Liver (tissue), 9 donors: Measurements from ENCODE around the gene FBXW5. TPM values are rescaled to one million over a fixed set of nuclear protein-coding genes. Genes with fewer than 3 reads are reported as not detected.

Experiments
- DNase-seq: peaks from one replicate; pipeline ENCODE4 v3.0.0-alpha.2; 2017; ENCODE audit warnings: low spot score
- H3K27ac ChIP-seq, 2 donors: one replicate each; pipeline ENCODE4 v1.7.0; 2013; ENCODE audit warnings: inconsistent platforms in 2 of 2, low read length in 2 of 2, control low read depth in 1 of 2, low read depth in 1 of 2, mild to moderate bottlenecking in 1 of 2
- H3K27me3 ChIP-seq, 4 donors: one replicate each; pipeline versions ENCODE4 v1.6.1 to v1.7.0; 2013; ENCODE audit warnings: low read length in 3 of 4, inconsistent platforms in 1 of 4, mild to moderate bottlenecking in 1 of 4, moderate library complexity in 1 of 4; ENCODE audit not compliant: control insufficient read depth in 4 of 4, insufficient read depth in 4 of 4
- H3K36me3 ChIP-seq, 4 donors: one replicate each; pipeline versions ENCODE4 v1.6.1 to v1.7.0; 2013; ENCODE audit warnings: low read length in 3 of 4, mild to moderate bottlenecking in 3 of 4, low read depth in 1 of 4, moderate library complexity in 1 of 4; ENCODE audit not compliant: control insufficient read depth in 4 of 4, insufficient read depth in 3 of 4
- H3K4me1 ChIP-seq, 4 donors: one replicate each; pipeline versions ENCODE4 v1.6.1 to v1.7.0; 2013; ENCODE audit warnings: low read length in 3 of 4, mild to moderate bottlenecking in 3 of 4, moderate library complexity in 1 of 4; ENCODE audit not compliant: control insufficient read depth in 4 of 4, insufficient read depth in 4 of 4
- H3K4me3 ChIP-seq, 3 donors: one replicate each; pipeline versions ENCODE4 v1.6.1 to v1.7.0; 2013; ENCODE audit warnings: low read length in 3 of 3, control low read depth in 1 of 3, low read depth in 1 of 3, mild to moderate bottlenecking in 1 of 3
- H3K9ac ChIP-seq, 2 donors: one replicate each; pipeline ENCODE4 v1.7.0; 2013; ENCODE audit warnings: low read length in 2 of 2, mild to moderate bottlenecking in 2 of 2, moderate library complexity in 2 of 2, control low read depth in 1 of 2, low read depth in 1 of 2
- H3K9me3 ChIP-seq, 4 donors: one replicate each; pipeline versions ENCODE4 v1.6.1 to v1.7.0; 2013; ENCODE audit warnings: low read length in 3 of 4; ENCODE audit not compliant: control insufficient read depth in 4 of 4
- FOXA1 ChIP-seq: IDR thresholded peaks from 2 replicates; pipeline ENCODE4 v1.6.1; 2016; ENCODE audit warnings: antibody characterized with exemption
- GABPA ChIP-seq, 2 donors: IDR thresholded peaks in 1 of 2; conservative IDR thresholded peaks in 1 of 2; 2 replicates each; pipeline ENCODE4 v1.6.1; 2016; ENCODE audit warnings: antibody characterized with exemption in 2 of 2, mild to moderate bottlenecking in 1 of 2, moderate library complexity in 1 of 2
- HNF4A ChIP-seq, 2 donors: conservative IDR thresholded peaks; 2 replicates each; pipeline ENCODE4 v1.6.1; 2016; ENCODE audit warnings: antibody characterized with exemption in 2 of 2, mild to moderate bottlenecking in 2 of 2
- HNF4G ChIP-seq: IDR thresholded peaks from 2 replicates; pipeline ENCODE4 v1.6.1; 2016; ENCODE audit warnings: antibody characterized with exemption
- NR2F2 ChIP-seq: IDR thresholded peaks from 2 replicates; pipeline ENCODE4 v1.6.1; 2016; ENCODE audit warnings: antibody characterized with exemption
- RAD21 ChIP-seq, 2 donors: IDR thresholded peaks; 2 replicates each; pipeline ENCODE4 v1.6.1; 2016; ENCODE audit warnings: antibody characterized with exemption in 2 of 2, mild to moderate bottlenecking in 2 of 2
- RXRA ChIP-seq, 2 donors: IDR thresholded peaks; 2 replicates each; pipeline ENCODE4 v1.6.1; 2017 to 2018; ENCODE audit warnings: antibody characterized with exemption in 2 of 2, mild to moderate bottlenecking in 1 of 2
- SP1 ChIP-seq: IDR thresholded peaks from 2 replicates; pipeline ENCODE4 v1.6.1; 2018; ENCODE audit warnings: antibody characterized with exemption, mild to moderate bottlenecking
- WGBS: extraction: QIAGEN DNeasy Blood & Tissue Kit; methylation state at CpG from one replicate; pipeline ENCODE4 v1.1.7; 2013; 5-methylcytosine and 5-hydroxymethylcytosine counted together
- polyA plus RNA-seq, 2 donors: library from polyadenylated mRNA; stranded (reverse) in 1 of 2; unstranded in 1 of 2; fragments of 200-250 nt in 1 of 2; fragments of >200 nt in 1 of 2; fragmentation: Nextera tagmentation in 1 of 2; extraction: Ambion mirVana in 1 of 2; gene quantifications; one replicate each; pipeline versions ENCODE4 v1.2.1 to v1.2.3, GENCODE V29; 2013 to 2015
- total RNA-seq, 2 donors: library from RNA; depleted of rRNA; stranded (reverse); fragments of >200 nt; gene quantifications; one replicate each; pipeline ENCODE4 v1.2.3, GENCODE V29; 2014
- TF ChIP-seq, protein P1 (sequence below): IDR thresholded peaks from 2 replicates; pipeline ENCODE4 v1.6.1; 2016; ENCODE audit warnings: antibody characterized with exemption
- TF ChIP-seq, protein P2 (sequence below): IDR thresholded peaks from 2 replicates; pipeline ENCODE4 v1.6.1; 2016; ENCODE audit warnings: antibody characterized with exemption
- TF ChIP-seq, protein P3 (sequence below): IDR thresholded peaks from 2 replicates; pipeline ENCODE4 v1.6.1; 2016; ENCODE audit warnings: antibody characterized with exemption
- TF ChIP-seq, protein P4 (sequence below): fragments of 150-350 bp; IDR thresholded peaks from 2 replicates; pipeline ENCODE4 v1.5.1; 2017; ENCODE audit warnings: improper control_type of control experiment, low read depth, low read length; ENCODE audit not compliant: missing input control
- donor health status: healthy.
- donor health status: healthy.
- donor health status: healthy.
- donor health status: healthy.
- donor health status: healthy.

The FBXW5 gene
- total and polyA plus RNA-seq, 4 donors, result 64.0 to 163 (median 109) TPM

DNA sequence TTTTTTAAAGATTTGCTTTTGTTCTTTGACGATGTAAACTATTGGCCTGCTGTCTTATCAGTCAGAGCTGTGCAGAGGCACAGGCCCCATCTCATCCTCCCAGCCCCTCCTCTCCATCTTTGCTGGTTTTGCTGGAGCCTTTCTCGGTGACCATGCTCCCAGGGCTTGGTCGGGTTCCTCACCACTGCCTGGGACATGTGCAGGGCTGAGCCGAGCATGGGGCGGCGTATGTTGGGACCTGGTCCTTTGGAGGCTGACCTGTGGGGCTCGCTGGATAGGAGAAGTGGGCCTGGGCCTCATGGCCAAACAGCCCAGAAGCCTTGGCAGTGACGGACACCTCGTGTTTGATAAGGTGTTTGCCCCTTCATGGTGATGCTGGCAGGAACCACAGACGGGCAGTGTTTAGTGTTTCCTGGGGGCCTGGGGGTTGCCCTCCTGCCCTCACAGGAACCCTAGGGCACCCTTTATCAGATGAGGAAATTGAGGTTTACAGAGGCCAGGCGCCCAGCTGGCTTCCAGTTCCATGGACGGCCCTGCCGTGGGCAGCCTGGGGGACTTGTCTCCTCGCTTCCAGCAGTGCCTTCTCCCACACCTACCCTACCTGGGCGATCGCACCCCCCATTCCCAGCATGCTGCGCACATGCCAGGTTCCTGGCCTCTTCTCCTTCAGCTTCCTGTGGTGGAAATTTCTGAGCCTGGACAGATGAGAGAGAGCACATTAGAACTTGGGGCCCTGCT, 30.7 kb downstream of the FBXW5 start:
- TF ChIP-seq HNF4A (conservative IDR thresholded peaks at IDR 0.05) (no peak), FOXA1 (no peak), GABPA (IDR thresholded peaks at IDR 0.05 in 1 of 2, conservative IDR thresholded peaks at IDR 0.05 in 1 of 2) (no peak), RXRA (IDR thresholded peaks at IDR 0.05) (no peak), HNF4G (no peak)
- TF ChIP-seq, protein P1, sequence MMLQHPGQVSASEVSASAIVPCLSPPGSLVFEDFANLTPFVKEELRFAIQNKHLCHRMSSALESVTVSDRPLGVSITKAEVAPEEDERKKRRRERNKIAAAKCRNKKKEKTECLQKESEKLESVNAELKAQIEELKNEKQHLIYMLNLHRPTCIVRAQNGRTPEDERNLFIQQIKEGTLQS, result no peak
- TF ChIP-seq, protein P2, sequence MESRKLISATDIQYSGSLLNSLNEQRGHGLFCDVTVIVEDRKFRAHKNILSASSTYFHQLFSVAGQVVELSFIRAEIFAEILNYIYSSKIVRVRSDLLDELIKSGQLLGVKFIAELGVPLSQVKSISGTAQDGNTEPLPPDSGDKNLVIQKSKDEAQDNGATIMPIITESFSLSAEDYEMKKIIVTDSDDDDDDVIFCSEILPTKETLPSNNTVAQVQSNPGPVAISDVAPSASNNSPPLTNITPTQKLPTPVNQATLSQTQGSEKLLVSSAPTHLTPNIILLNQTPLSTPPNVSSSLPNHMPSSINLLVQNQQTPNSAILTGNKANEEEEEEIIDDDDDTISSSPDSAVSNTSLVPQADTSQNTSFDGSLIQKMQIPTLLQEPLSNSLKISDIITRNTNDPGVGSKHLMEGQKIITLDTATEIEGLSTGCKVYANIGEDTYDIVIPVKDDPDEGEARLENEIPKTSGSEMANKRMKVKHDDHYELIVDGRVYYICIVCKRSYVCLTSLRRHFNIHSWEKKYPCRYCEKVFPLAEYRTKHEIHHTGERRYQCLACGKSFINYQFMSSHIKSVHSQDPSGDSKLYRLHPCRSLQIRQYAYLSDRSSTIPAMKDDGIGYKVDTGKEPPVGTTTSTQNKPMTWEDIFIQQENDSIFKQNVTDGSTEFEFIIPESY, result no peak
- Histone ChIP-seq H3K9me3 (no peaks in the 10 kb centered on the region), H3K27ac (no peak overlapping the region), H3K4me3 (no peak overlapping the region), H3K4me1 (no peaks in the 10 kb centered on the region), H3K27me3 (no peaks in the 10 kb centered on the region), H3K9ac (no peak overlapping the region), H3K36me3 (peaks cover 3 to 47% (median 10%) of the 10 kb centered on the region in 4 donors)
- WGBS, result 93% methylated on average over 17 of the region's 17 CpGs
- no peak for DNase-seq

DNA sequence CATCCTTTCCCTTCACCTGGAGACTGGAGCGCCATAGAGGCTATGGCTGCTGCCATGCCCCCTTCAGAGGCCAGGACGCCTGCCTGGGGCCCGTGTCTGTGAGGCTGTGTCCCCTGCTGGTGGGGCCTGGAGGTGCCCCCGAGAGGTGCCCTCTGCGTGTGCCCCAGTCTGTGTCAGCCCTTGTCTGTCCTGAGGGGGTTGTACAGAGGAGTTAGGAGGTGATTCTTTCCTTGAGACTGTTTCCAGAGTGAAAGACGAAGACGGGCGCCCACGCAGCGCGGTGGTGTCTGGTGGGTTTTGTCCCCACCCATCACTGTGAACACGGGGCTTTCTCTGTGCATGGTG, 33.7 kb downstream of the FBXW5 start:
- Histone ChIP-seq H3K36me3 (peaks cover 6 to 35% (median 11%) of the 10 kb centered on the region in 4 donors), H3K9ac (no peak overlapping the region), H3K9me3 (no peaks in the 10 kb centered on the region), H3K4me3 (no peak overlapping the region), H3K27me3 (no peaks in the 10 kb centered on the region), H3K27ac (no peak overlapping the region), H3K4me1 (no peaks in the 10 kb centered on the region)
- TF ChIP-seq, protein P1, result no peak
- TF ChIP-seq HNF4A (conservative IDR thresholded peaks at IDR 0.05) (no peak), RAD21 (IDR thresholded peaks at IDR 0.05) (no peak)
- TF ChIP-seq, protein P3, sequence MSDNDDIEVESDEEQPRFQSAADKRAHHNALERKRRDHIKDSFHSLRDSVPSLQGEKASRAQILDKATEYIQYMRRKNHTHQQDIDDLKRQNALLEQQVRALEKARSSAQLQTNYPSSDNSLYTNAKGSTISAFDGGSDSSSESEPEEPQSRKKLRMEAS, result no peak
- WGBS, result 95% methylated on average over 12 of the region's 12 CpGs
- no peak for DNase-seq

DNA sequence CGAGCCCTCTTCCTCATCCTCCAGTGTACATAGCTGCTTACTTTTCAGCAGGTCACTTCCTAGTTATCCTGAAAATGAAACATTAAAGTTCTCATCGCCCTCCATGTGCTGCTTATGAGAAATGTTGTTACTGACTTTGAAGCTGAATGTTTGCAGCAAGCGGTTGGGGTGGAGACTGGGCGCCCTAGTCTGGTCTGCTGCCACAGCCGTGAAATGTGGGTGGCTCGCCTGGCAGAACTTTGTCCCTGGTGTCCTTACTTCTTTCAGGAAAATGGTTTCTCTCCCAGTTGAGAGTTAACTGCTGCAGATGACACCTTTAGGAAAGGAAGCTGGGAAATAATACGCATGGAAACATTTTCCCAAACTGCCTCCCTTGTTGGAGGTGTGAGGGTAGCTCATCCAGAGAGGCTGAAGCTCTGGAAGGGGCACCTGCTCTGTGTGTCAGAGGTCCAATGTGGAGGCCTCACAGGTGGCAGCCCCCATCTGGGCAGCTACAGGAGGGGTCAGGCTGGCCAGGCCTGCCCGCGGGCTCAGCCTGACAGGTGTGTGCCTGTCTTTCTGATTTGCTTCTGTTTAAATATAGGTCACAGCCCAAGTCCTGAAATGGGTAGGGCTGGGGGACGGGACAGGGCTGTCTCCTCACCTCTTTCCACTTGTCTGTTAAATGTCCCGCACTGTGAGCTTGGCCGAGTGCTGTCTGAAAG, 34.2 kb downstream of the FBXW5 start:
- H3K27ac ChIP-seq, result no peak overlapping the region
- H3K9me3 ChIP-seq, result no peaks in the 10 kb centered on the region
- no peak overlapping the region for H3K9ac ChIP-seq
- H3K27me3 ChIP-seq, result no peaks in the 10 kb centered on the region
- DNase-seq, result no peak
- H3K36me3 ChIP-seq, result peaks cover 6 to 33% (median 11%) of the 10 kb centered on the region in 4 donors
- H3K4me1 ChIP-seq, result no peaks in the 10 kb centered on the region
- 93% methylated on average over 12 of the region's 12 CpGs for WGBS
- no peak for TF ChIP-seq FOXA1
- TF ChIP-seq, protein P2, result no peak
- no peak for TF ChIP-seq GABPA (IDR thresholded peaks at IDR 0.05 in 1 of 2, conservative IDR thresholded peaks at IDR 0.05 in 1 of 2)
- TF ChIP-seq SP1, result no peak
- TF ChIP-seq, protein P3, result no peak
- TF ChIP-seq HNF4A (conservative IDR thresholded peaks at IDR 0.05), result no peak
- no peak for TF ChIP-seq NR2F2
- TF ChIP-seq, protein P4, sequence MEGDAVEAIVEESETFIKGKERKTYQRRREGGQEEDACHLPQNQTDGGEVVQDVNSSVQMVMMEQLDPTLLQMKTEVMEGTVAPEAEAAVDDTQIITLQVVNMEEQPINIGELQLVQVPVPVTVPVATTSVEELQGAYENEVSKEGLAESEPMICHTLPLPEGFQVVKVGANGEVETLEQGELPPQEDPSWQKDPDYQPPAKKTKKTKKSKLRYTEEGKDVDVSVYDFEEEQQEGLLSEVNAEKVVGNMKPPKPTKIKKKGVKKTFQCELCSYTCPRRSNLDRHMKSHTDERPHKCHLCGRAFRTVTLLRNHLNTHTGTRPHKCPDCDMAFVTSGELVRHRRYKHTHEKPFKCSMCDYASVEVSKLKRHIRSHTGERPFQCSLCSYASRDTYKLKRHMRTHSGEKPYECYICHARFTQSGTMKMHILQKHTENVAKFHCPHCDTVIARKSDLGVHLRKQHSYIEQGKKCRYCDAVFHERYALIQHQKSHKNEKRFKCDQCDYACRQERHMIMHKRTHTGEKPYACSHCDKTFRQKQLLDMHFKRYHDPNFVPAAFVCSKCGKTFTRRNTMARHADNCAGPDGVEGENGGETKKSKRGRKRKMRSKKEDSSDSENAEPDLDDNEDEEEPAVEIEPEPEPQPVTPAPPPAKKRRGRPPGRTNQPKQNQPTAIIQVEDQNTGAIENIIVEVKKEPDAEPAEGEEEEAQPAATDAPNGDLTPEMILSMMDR, result no peak
- no peak overlapping the region for H3K4me3 ChIP-seq
